WTC11 (cell line): ENCODE measurements around the gene SLC8A1. TPM values are rescaled to one million over a fixed set of nuclear protein-coding genes. Genes with fewer than 3 reads are reported as not detected.

Source experiments
- ATAC-seq: fragments of 200-7000 bp; cut with Tn5 transposase; 2 replicates; pipeline ENCODE4 v1.10.0; 2021; ENCODE audit warnings: mild to moderate bottlenecking, moderate library complexity
- CTCF ChIA-PET: fragments of 300-600 bp; sonication (Branson Sonifier 250); formaldehyde crosslinking; loops from one replicate; lab custom pipeline; 2021; ENCODE audit warnings: antibody characterized with exemption; lab: Charles Lee
- POLR2A ChIA-PET: fragments of 350-600 bp; sonication (Branson Sonifier 250); formaldehyde crosslinking; loops from one replicate; lab custom pipeline; 2021; ENCODE audit warnings: antibody characterized with exemption; lab: Charles Lee
- DNase-seq: peaks from one replicate; pipeline ENCODE4 v3.0.0; 2021; ENCODE audit warnings: low spot score
- H3K27ac Mint-ChIP-seq: 2 replicates; pipeline ENCODE4 v1.8.0; 2021; ENCODE audit warnings: mixed read lengths
- H3K27me3 Mint-ChIP-seq: 2 replicates; pipeline ENCODE4 v1.8.0; 2021; ENCODE audit warnings: low read depth, mild to moderate bottlenecking, moderate library complexity, mixed read lengths
- H3K36me3 Mint-ChIP-seq: 2 replicates; pipeline ENCODE4 v1.8.0; 2021; ENCODE audit warnings: mixed read lengths
- H3K4me1 Mint-ChIP-seq: 2 replicates; pipeline ENCODE4 v1.8.0; 2022; ENCODE audit warnings: mixed read lengths
- H3K4me3 Mint-ChIP-seq: 2 replicates; pipeline ENCODE4 v1.8.0; 2021; ENCODE audit warnings: mild to moderate bottlenecking, moderate library complexity, mixed read lengths
- H3K9me3 Mint-ChIP-seq: 2 replicates; pipeline ENCODE4 v1.8.0; 2021; ENCODE audit warnings: mixed read lengths
- ATF1 ChIP-seq: sonication (generic); formaldehyde crosslinking; IDR thresholded peaks from 2 replicates; pipeline ENCODE4 v1.8.1; 2023; ENCODE audit warnings: mild to moderate bottlenecking, moderate library complexity, missing genetic modification reagents
- E2F4 ChIP-seq: sonication (generic); formaldehyde crosslinking; IDR thresholded peaks from 2 replicates; pipeline ENCODE4 v1.8.1; 2022; ENCODE audit warnings: low read depth, mild to moderate bottlenecking, moderate library complexity, missing genetic modification reagents, borderline replicate concordance
- E2F5 ChIP-seq: sonication (generic); formaldehyde crosslinking; IDR thresholded peaks from 2 replicates; pipeline ENCODE4 v1.8.1; 2022; ENCODE audit warnings: mild to moderate bottlenecking, moderate library complexity, missing genetic modification reagents
- IRF2 ChIP-seq: sonication (generic); formaldehyde crosslinking; IDR thresholded peaks from 2 replicates; pipeline ENCODE4 v1.8.0; 2022; ENCODE audit warnings: low read depth, missing genetic modification reagents, borderline replicate concordance
- KAT7 ChIP-seq: sonication (generic); formaldehyde crosslinking; IDR thresholded peaks from 2 replicates; pipeline ENCODE4 v1.8.1; 2023; ENCODE audit warnings: missing genetic modification reagents, mild to moderate bottlenecking, borderline replicate concordance
- MAX ChIP-seq: sonication (generic); formaldehyde crosslinking; IDR thresholded peaks from 2 replicates; pipeline ENCODE4 v1.8.0; 2022; ENCODE audit warnings: mild to moderate bottlenecking, missing genetic modification reagents
- PRDM15 ChIP-seq: sonication (generic); formaldehyde crosslinking; IDR thresholded peaks from 2 replicates; pipeline ENCODE4 v1.8.0; 2022; ENCODE audit warnings: missing genetic modification reagents
- STAT6 ChIP-seq: sonication (generic); formaldehyde crosslinking; conservative IDR thresholded peaks from 2 replicates; pipeline ENCODE4 v1.8.1; 2023; ENCODE audit warnings: mild to moderate bottlenecking, low read depth, missing genetic modification reagents, moderate library complexity
- TEAD4 ChIP-seq: sonication (generic); formaldehyde crosslinking; IDR thresholded peaks from 2 replicates; pipeline ENCODE4 v1.8.0; 2022; ENCODE audit warnings: mild to moderate bottlenecking, missing genetic modification reagents
- USF1 ChIP-seq: sonication (generic); formaldehyde crosslinking; IDR thresholded peaks from 2 replicates; pipeline ENCODE4 v1.8.0; 2022; ENCODE audit warnings: mild to moderate bottlenecking, missing genetic modification reagents
- ZBTB21 ChIP-seq: sonication (generic); formaldehyde crosslinking; IDR thresholded peaks from 2 replicates; pipeline ENCODE4 v1.8.1; 2023; ENCODE audit warnings: mild to moderate bottlenecking, missing genetic modification reagents, borderline replicate concordance
- ZNF232 ChIP-seq: sonication (generic); formaldehyde crosslinking; IDR thresholded peaks from 2 replicates; pipeline ENCODE4 v1.8.0; 2022; ENCODE audit warnings: mild to moderate bottlenecking, missing genetic modification reagents
- ZNF423 ChIP-seq: fragments of 250-450 bp; sonication (Bioruptor Pico); IDR thresholded peaks from 2 replicates; pipeline ENCODE4 v2.1.2; 2022; ENCODE audit warnings: mild to moderate bottlenecking, moderate library complexity
- total RNA-seq: library from RNA; stranded (reverse); gene quantifications from 3 replicates; pipeline ENCODE4 v1.2.3, GENCODE V29; 2021

Gene SLC8A1
- total RNA-seq, 1 experiment from 2014 or later: 2.6 TPM

GRCh38 chr2:40343902-40344301, 108.0 kb downstream of the SLC8A1 start:
- Mint-ChIP-seq H3K27me3 (no peaks in the 10 kb centered on the region), H3K4me3 (no peak overlapping the region), H3K36me3 (no peaks in the 10 kb centered on the region), H3K4me1 (no peaks in the 10 kb centered on the region), H3K9me3 (no peaks in the 10 kb centered on the region), H3K27ac (no peak overlapping the region)
- no peak for DNase-seq
- CTCF ChIA-PET: no interaction called here
- no peak for ATAC-seq
- TF ChIP-seq MAX (CRISPR knock-in tag) (no peak), ZBTB21 (no peak)
- POLR2A ChIA-PET: no interaction called here

- H3K27me3 Mint-ChIP-seq: no peaks in the 10 kb centered on the region
- no peak overlapping the region for H3K27ac Mint-ChIP-seq
- POLR2A ChIA-PET: no interaction called here
- H3K4me3 Mint-ChIP-seq: no peak overlapping the region
- no peaks in the 10 kb centered on the region for H3K4me1 Mint-ChIP-seq
- TF ChIP-seq ATF1 (CRISPR knock-in tag): no peak
- no peak for TF ChIP-seq STAT6 (CRISPR knock-in tag)
- no peak for TF ChIP-seq IRF2
- TF ChIP-seq TEAD4 (CRISPR knock-in tag): no peak
- TF ChIP-seq PRDM15 (CRISPR knock-in tag): no peak
- no peak for TF ChIP-seq E2F4 (CRISPR knock-in tag)
- no peak for TF ChIP-seq ZNF423
- no peak for TF ChIP-seq ZNF232 (CRISPR knock-in tag)
- CTCF ChIA-PET: interaction anchor here (0.9 kb wide), 1 partner anchor 97 kb away, joined by 4 read pairs; no protein-coding TSS in a partner anchor
- no peaks in the 10 kb centered on the region for H3K9me3 Mint-ChIP-seq
- no peaks in the 10 kb centered on the region for H3K36me3 Mint-ChIP-seq
- DNase-seq (no peak), ATAC-seq (no peak)
Measured at GRCh38 chr2:40341198-40341597, 110.7 kb downstream of the SLC8A1 start.

GRCh38 chr2:40339026-40339425, 112.9 kb downstream of the SLC8A1 start:
- Mint-ChIP-seq H3K9me3 (peaks cover 2% of the 10 kb centered on the region; the same call in 1 of the 2 replicates), H3K36me3 (no peaks in the 10 kb centered on the region), H3K4me1 (0 out of 2 replicates have a peak, but pooled peaks cover 1% of the 10 kb centered on the region), H3K27ac (no peak overlapping the region), H3K4me3 (no peak overlapping the region), H3K27me3 (no peaks in the 10 kb centered on the region)
- TF ChIP-seq KAT7 (CRISPR knock-in tag): no peak
- TF ChIP-seq ZBTB21: no peak
- no peak for TF ChIP-seq USF1
- no peak for TF ChIP-seq E2F5 (CRISPR knock-in tag)
- POLR2A ChIA-PET: no interaction called here
- ATAC-seq (no peak), DNase-seq (no peak)
- CTCF ChIA-PET: no interaction called here
